Esophagus squamous epithelium (tissue), 5 donors: Measurements from ENCODE around the gene GBX1. TPM values are rescaled to one million over a fixed set of nuclear protein-coding genes. Genes with fewer than 3 reads are reported as not detected.

ENCODE experiments used
- DNase-seq: peaks from one replicate; lab custom pipeline; 2025; lab: John Stamatoyannopoulos, UW
- H3K27ac ChIP-seq, 4 donors: fragments of 200-600 bp; sonication (generic); one replicate each; pipeline ENCODE4 v1.5.1; 2016 to 2019; ENCODE audit warnings: mild to moderate bottlenecking in 1 of 4
- H3K27me3 ChIP-seq, 4 donors: fragments of 200-600 bp; sonication (generic); 1 replicate in 3 of 4; 2 replicates in 1 of 4; pipeline versions ENCODE4 v1.5.1 to v1.6.0; 2017 to 2021; ENCODE audit warnings: antibody characterized with exemption in 1 of 4
- H3K36me3 ChIP-seq, 3 donors: fragments of 200-600 bp; sonication (generic); one replicate each; pipeline ENCODE4 v1.5.1; 2016 to 2019
- H3K4me1 ChIP-seq, 3 donors: fragments of 200-600 bp; sonication (generic); one replicate each; pipeline ENCODE4 v1.5.1; 2017 to 2019
- H3K4me3 ChIP-seq, 4 donors: fragments of 200-600 bp; sonication (generic); 1 replicate in 3 of 4; 2 replicates in 1 of 4; pipeline ENCODE4 v1.5.1; 2016 to 2019; ENCODE audit warnings: mild to moderate bottlenecking in 2 of 4, moderate library complexity in 1 of 4
- H3K9me3 ChIP-seq, 3 donors: fragments of 200-600 bp; sonication (generic); one replicate each; pipeline ENCODE4 v1.5.1; 2016 to 2019
- POLR2A ChIP-seq, 4 donors: fragments of 450-650 bp; IDR thresholded peaks; one replicate each; pipeline ENCODE4 v1.6.1; 2017; ENCODE audit warnings: antibody characterized with exemption in 4 of 4, mild to moderate bottlenecking in 4 of 4, moderate library complexity in 3 of 4
- WGBS, 2 donors: methylation state at CpG; one replicate each; pipeline ENCODE4 v1.1.5; 2018; 5-methylcytosine and 5-hydroxymethylcytosine counted together
- intact Hi-C: fragments of 100-400 bp; cut with DNase I; formaldehyde crosslinking; loops from one replicate; pipeline ENCODE4 v1.15.0; 2022
- total RNA-seq, 4 donors: library from RNA; depleted of rRNA; stranded (reverse); fragments of >200 nt; gene quantifications; one replicate each; pipeline ENCODE4 v1.1.0, GENCODE V29; 2016
- TF ChIP-seq, protein P1 (sequence below), 6 experiments: fragments of 450-650 bp in 4 of 6; fragments of 200-600 bp in 2 of 6; sonication (generic) in 2 of 6; IDR thresholded peaks; one replicate each; pipeline ENCODE4 v1.5.1; 2016 to 2019; ENCODE audit warnings: antibody characterized with exemption in 6 of 6, mild to moderate bottlenecking in 4 of 6, moderate library complexity in 4 of 6
- donor health status: DM: yes; HTN: yes; CAD: no.

The GBX1 gene
- total RNA-seq, 4 donors from 2014 or later = not detected

DNA sequence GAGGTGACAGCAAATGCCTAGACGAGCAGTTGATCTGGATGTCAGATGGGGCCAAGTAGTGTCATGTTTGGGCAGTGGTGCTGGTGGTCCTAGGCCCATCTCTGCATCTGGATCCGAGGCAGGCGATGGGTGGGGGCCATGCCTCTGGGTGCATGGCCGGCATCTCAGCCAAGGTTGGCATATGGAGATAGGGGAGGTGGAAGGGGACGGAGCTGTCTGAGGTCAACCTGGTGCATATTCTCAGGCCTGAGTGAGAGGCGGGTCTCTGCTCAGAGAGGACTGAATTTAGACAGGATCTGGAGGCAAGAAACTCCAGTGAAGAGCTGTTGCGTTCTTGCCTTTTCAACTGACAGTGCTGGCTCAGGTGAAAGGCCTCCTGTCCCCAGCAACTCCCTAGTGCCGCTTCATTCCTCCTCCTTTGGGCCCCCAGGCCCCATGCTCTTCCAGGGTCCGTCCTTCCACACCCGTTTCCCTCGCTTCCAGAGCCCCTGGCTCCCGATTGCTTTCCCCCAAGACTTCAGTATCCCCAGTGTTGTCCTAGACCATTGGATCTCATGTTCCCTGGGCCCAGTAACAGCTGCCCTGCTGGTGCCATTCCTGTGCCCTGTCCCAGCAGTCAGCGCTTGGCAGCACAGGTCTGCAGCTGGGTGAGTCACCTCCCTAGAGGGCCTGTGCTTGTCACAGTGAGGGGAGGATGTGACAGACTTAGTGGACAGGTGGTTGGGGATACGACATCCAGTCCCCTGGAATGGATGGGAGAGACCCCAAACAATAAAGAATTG lies 32.6 kb downstream of the GBX1 start:
- Histone ChIP-seq H3K4me3 (no peak overlapping the region), H3K4me1 (no peaks in the 10 kb centered on the region), H3K27ac (no peak overlapping the region), H3K9me3 (no peaks in the 10 kb centered on the region), H3K27me3 (no peaks in the 10 kb centered on the region), H3K36me3 (peaks cover 61 to 100% (median 71%) of the 10 kb centered on the region in 3 donors)
- DNase-seq = no peak
- 90 to 91% methylated on average over 9 to 10 of the region's 14 CpGs for WGBS, 2 donors
- intact Hi-C loops = no loop called here
- TF ChIP-seq, protein P1, sequence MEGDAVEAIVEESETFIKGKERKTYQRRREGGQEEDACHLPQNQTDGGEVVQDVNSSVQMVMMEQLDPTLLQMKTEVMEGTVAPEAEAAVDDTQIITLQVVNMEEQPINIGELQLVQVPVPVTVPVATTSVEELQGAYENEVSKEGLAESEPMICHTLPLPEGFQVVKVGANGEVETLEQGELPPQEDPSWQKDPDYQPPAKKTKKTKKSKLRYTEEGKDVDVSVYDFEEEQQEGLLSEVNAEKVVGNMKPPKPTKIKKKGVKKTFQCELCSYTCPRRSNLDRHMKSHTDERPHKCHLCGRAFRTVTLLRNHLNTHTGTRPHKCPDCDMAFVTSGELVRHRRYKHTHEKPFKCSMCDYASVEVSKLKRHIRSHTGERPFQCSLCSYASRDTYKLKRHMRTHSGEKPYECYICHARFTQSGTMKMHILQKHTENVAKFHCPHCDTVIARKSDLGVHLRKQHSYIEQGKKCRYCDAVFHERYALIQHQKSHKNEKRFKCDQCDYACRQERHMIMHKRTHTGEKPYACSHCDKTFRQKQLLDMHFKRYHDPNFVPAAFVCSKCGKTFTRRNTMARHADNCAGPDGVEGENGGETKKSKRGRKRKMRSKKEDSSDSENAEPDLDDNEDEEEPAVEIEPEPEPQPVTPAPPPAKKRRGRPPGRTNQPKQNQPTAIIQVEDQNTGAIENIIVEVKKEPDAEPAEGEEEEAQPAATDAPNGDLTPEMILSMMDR (IDR thresholded peaks at IDR 0.05) = no peak
- no peak for TF ChIP-seq POLR2A (IDR thresholded peaks at IDR 0.05)

DNA sequence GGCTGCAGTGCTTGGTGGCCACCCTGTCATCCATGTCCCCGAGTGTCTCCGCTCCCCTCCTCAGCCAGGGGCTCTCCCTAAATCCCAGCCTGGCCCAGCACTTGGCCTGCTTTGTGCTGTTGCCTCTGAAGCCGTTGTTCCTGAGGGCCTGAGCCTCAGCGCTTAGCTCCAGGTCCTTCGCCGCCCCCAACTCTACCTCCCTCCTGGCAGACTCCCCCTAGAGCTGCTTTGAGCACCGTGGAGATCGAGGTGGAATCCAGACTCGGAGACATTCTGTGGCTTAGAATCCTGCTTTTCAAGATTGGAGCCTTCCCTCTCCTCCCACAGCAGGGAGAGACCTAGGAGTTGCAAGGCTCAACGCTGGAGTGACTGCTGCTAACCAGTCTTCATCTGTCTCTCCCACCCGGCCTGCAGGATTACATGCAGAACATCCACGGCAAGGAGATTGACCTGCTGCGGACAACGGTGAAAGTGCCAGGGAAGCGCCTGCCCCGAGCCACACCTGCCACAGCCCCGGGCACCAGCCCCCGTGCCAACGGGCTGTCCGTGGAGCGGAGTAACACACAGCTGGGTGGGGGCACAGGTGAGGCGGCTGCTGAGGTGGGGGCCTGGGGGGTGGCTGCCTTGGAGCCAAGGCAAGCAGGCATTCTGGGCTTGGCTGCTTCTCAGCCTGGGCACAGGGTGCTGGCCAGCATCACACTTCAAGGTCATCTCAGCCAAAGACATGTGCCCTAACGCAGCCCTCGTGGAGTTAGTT lies 33.3 kb downstream of the GBX1 start:
- no peak overlapping the region for H3K4me3 ChIP-seq
- intact Hi-C loops = no loop called here
- H3K36me3 ChIP-seq = peaks cover 69 to 100% (median 72%) of the 10 kb centered on the region in 3 donors
- no peak for DNase-seq
- H3K27me3 ChIP-seq = no peaks in the 10 kb centered on the region
- TF ChIP-seq, protein P1 (IDR thresholded peaks at IDR 0.05) = no peak
- no peak for TF ChIP-seq POLR2A (IDR thresholded peaks at IDR 0.05)
- no peaks in the 10 kb centered on the region for H3K4me1 ChIP-seq
- H3K27ac ChIP-seq = no peak overlapping the region
- H3K9me3 ChIP-seq = no peaks in the 10 kb centered on the region
- 68 to 85% methylated on average over 4 to 10 of the region's 24 CpGs for WGBS, 2 donors

DNA sequence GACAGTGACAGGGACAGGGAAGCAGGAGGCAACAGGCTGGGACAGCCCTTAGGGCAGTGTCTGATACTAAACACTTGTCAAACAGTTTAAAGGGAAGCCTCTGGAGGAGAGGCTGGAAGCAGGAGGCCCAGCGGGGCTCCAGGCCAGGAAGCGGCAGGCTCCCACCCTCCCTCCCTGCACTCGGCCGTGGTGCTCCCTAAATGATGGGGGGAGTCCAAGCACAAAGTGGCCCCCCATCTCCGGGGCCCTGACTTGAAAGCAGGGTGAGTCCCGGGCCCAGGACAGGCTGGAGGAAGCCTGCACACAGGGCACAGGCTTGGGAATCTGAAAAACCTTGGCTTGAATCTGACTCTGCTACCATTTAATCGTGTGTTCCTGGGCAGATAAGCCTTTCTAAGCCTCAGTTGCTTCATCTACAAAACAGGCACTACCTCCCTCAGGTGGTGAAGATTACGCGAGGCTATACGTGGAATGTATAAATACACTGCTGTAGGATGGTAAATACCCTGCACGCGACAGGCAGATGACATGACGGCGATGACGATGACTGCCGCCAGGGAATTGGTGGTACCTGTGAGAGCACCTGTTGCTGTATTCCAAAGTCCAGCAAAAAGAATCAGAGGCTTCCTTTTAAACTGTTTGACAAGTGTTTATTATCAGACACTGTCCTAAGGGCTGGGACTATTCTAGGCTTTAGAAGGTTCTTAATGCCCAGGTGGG lies 34.1 kb downstream of the GBX1 start:
- no peaks in the 10 kb centered on the region for H3K9me3 ChIP-seq
- intact Hi-C loops = no loop called here
- H3K27me3 ChIP-seq = no peaks in the 10 kb centered on the region
- no peak overlapping the region for H3K4me3 ChIP-seq
- peaks cover 76 to 100% (median 78%) of the 10 kb centered on the region in 3 donors for H3K36me3 ChIP-seq
- TF ChIP-seq, protein P1 (IDR thresholded peaks at IDR 0.05) = no peak
- H3K27ac ChIP-seq = no peak overlapping the region
- H3K4me1 ChIP-seq = no peaks in the 10 kb centered on the region
- 87 to 93% methylated on average over 9 to 10 of the region's 16 CpGs for WGBS, 2 donors
- no peak for DNase-seq

DNA sequence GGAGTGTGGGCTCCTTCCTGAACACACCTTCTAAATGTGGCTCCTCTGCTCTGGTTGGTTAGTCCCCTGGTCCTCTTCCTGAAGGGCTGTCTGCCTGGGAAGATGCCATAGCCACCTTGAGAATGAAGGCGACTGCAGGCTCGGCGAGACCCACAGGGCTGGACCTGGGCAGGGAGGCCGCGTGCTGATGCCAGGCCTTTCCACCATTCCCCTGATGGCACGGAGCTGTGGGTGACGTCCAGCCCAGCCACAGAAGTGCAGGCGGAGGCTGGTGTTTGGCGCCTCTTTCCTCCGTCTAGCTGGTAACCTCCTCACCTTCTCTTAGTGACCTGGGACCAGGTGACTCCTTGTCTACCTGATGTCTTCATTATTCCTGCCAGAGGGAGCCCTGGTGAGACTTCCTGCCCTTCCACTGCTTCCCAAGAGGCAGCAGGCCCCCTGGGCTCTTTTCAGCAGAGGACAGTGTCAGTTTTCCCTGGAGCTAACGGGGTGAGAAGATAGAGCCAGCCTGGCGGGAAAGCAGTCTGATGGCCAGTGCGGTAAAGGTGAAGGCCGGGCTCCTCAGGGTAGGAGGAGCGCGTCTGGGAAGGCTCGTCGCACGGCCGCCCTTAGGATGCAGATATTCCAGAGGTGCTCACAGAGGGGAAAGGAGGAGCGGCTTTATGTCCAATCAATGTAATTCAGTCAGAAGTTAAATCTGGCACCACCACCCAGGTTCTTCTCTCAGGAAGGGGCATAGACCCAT lies 34.9 kb downstream of the GBX1 start:
- Histone ChIP-seq H3K27ac (no peak overlapping the region), H3K9me3 (no peaks in the 10 kb centered on the region), H3K36me3 (peaks cover 74 to 100% (median 78%) of the 10 kb centered on the region in 3 donors), H3K4me1 (no peaks in the 10 kb centered on the region), H3K27me3 (no peaks in the 10 kb centered on the region), H3K4me3 (no peak overlapping the region)
- 91 to 96% methylated on average over 16 to 18 of the region's 21 CpGs for WGBS, 2 donors
- intact Hi-C loops = no loop called here
- no peak for DNase-seq
- no peak for TF ChIP-seq POLR2A (IDR thresholded peaks at IDR 0.05)
- TF ChIP-seq, protein P1 (IDR thresholded peaks at IDR 0.05) = no peak
